SIG-M5 treated with dmso at 0.1 percent for 504 hours (cell line): ENCODE measurements around the gene ERICH4.
A peak's percentile ranks its signal among the peaks of the same experiment; 100 is the strongest.
"Not testable (repeated sequence)": the region's sequence is repeated elsewhere in the genome, so short reads cannot be mapped to it uniquely, and the experiment has no call there.

ENCODE experiments used
- DNase-seq: peaks from one replicate; lab custom pipeline; 2025; ENCODE audit not compliant: unreplicated experiment; lab: John Stamatoyannopoulos, UW

Gene ERICH4

GRCh38 chr19:41434450-41434849, 8.5 kb upstream of the ERICH4 start:
- DNase-seq = no peak

- not testable (repeated sequence) for DNase-seq
Observed at GRCh38 chr19:41435376-41435775, 7.6 kb upstream of the ERICH4 start.

GRCh38 chr19:41435936-41436673, 6.9 kb upstream of the ERICH4 start:
- no peak for DNase-seq

- DNase-seq = no peak
Observed at GRCh38 chr19:41436674-41436951, 6.3 kb upstream of the ERICH4 start.

GRCh38 chr19:41437944-41438574, 4.9 kb upstream of the ERICH4 start:
- DNase-seq = no peak

GRCh38 chr19:41439441-41440222, 3.3 kb upstream of the ERICH4 start, which contains the start of gene DMAC2:
Gene DMAC2 (minus strand): TSS chr19:41439912. CDS start chr19:41439899, 13 bp downstream.
- peak; percentile 98 for DNase-seq

- DNase-seq = no peak
Observed at GRCh38 chr19:41441321-41441945, 1.5 kb upstream of the ERICH4 start.

GRCh38 chr19:41443813-41444455, 978 bp downstream of the ERICH4 start:
- DNase-seq = no peak

GRCh38 chr19:41445575-41445974, 2.6 kb downstream of the ERICH4 start:
- DNase-seq = no peak

GRCh38 chr19:41447732-41448332, 4.9 kb downstream of the ERICH4 start:
- no peak for DNase-seq

GRCh38 chr19:41449079-41449864, 6.3 kb downstream of the ERICH4 start:
- DNase-seq = peak; percentile 43

GRCh38 chr19:41449865-41450178, 6.9 kb downstream of the ERICH4 start:
- no peak for DNase-seq

- no peak for DNase-seq
Observed at GRCh38 chr19:41452584-41453275, 9.8 kb downstream of the ERICH4 start.

GRCh38 chr19:41455936-41456335, 13.0 kb downstream of the ERICH4 start:
- DNase-seq = no peak

- DNase-seq = no peak
Observed at GRCh38 chr19:41456342-41456918, 13.5 kb downstream of the ERICH4 start.

- no peak for DNase-seq
Observed at GRCh38 chr19:41457241-41457640, 14.3 kb downstream of the ERICH4 start.

GRCh38 chr19:41462497-41462896, 19.5 kb downstream of the ERICH4 start:
- no peak for DNase-seq

- peak; percentile 33 for DNase-seq
Observed at GRCh38 chr19:41463257-41464256, 20.6 kb downstream of the ERICH4 start.
